HepG2 (cell line): ENCODE data around the gene ITGA2. TPM values are rescaled to one million over a fixed set of nuclear protein-coding genes. Genes with fewer than 3 reads are reported as not detected.

Experiments
- ARNTL ChIP-seq: sonication (generic); formaldehyde crosslinking; IDR thresholded peaks from 2 replicates; pipeline ENCODE4 v1.4.0; 2020; ENCODE audit warnings: mild to moderate bottlenecking, missing genetic modification reagents
- CEBPG ChIP-seq: IDR thresholded peaks from 2 replicates; pipeline ENCODE4 v1.6.1; 2016
- DPF2 ChIP-seq: sonication (generic); formaldehyde crosslinking; IDR thresholded peaks from 2 replicates; pipeline ENCODE4 v1.4.0; 2020; ENCODE audit warnings: mild to moderate bottlenecking, low read depth, missing genetic modification reagents, borderline replicate concordance
- FOXA1 ChIP-seq, 2 experiments: fragments of 450-650 bp in 1 of 2; sonication (generic) in 1 of 2; formaldehyde crosslinking in 1 of 2; IDR thresholded peaks; 2 replicates each; pipeline versions ENCODE4 v1.4.0 to v1.6.1; 2016 to 2020; ENCODE audit warnings: missing genetic modification reagents in 1 of 2
- FOXJ3 ChIP-seq: sonication (generic); formaldehyde crosslinking; IDR thresholded peaks from 2 replicates; pipeline ENCODE4 v1.4.0; 2020; ENCODE audit warnings: missing genetic modification reagents, mild to moderate bottlenecking, borderline replicate concordance
- HMG20A ChIP-seq: IDR thresholded peaks from 2 replicates; pipeline ENCODE4 v1.6.1; 2016; ENCODE audit warnings: borderline replicate concordance
- HNF4A ChIP-seq: sonication (generic); formaldehyde crosslinking; IDR thresholded peaks from 2 replicates; pipeline ENCODE4 v1.4.0; 2020; ENCODE audit warnings: missing genetic modification reagents
- KDM1A ChIP-seq: IDR thresholded peaks from 2 replicates; pipeline ENCODE4 v1.6.1; 2016; ENCODE audit warnings: missing compliant biosample characterization
- MEIS2 ChIP-seq: sonication (generic); formaldehyde crosslinking; IDR thresholded peaks from 2 replicates; pipeline ENCODE4 v1.9.0; 2021; ENCODE audit warnings: mild to moderate bottlenecking, missing genetic modification reagents
- NFIC ChIP-seq: IDR thresholded peaks from 2 replicates; pipeline ENCODE4 v1.6.1; 2012; ENCODE audit warnings: mild to moderate bottlenecking, low read length, inconsistent platforms
- NKX3-1 ChIP-seq: sonication (generic); formaldehyde crosslinking; IDR thresholded peaks from 2 replicates; pipeline ENCODE4 v1.5.0; 2020; ENCODE audit warnings: missing genetic modification reagents
- NR2F2 ChIP-seq: IDR thresholded peaks from 2 replicates; pipeline ENCODE4 v1.6.1; 2012; ENCODE audit warnings: low read depth, inconsistent platforms, borderline replicate concordance
- PITX1 ChIP-seq: sonication (generic); formaldehyde crosslinking; IDR thresholded peaks from 2 replicates; pipeline ENCODE4 v1.5.1; 2020; ENCODE audit warnings: mild to moderate bottlenecking, missing genetic modification reagents
- PLRG1 ChIP-seq: fragments of 450-650 bp; conservative IDR thresholded peaks from 2 replicates; pipeline ENCODE4 v1.6.1; 2016
- POGZ ChIP-seq: sonication (generic); formaldehyde crosslinking; IDR thresholded peaks from 2 replicates; pipeline ENCODE4 v1.4.0; 2020; ENCODE audit warnings: mild to moderate bottlenecking, missing genetic modification reagents
- POLR2A ChIP-seq, 2 experiments: IDR thresholded peaks; 2 replicates each; pipeline ENCODE4 v1.6.1; 2011; ENCODE audit warnings: low read depth in 2 of 2, low read length in 2 of 2, mild to moderate bottlenecking in 1 of 2, moderate library complexity in 1 of 2; ENCODE audit not compliant: insufficient read depth in 1 of 2
- SALL2 ChIP-seq: sonication (generic); formaldehyde crosslinking; IDR thresholded peaks from 2 replicates; pipeline ENCODE4 v1.8.1; 2023; ENCODE audit warnings: mild to moderate bottlenecking, missing genetic modification reagents, inconsistent platforms
- SETDB1 ChIP-seq: sonication (generic); formaldehyde crosslinking; IDR thresholded peaks from 2 replicates; pipeline ENCODE4 v1.5.1; 2020; ENCODE audit warnings: missing genetic modification reagents, mild to moderate bottlenecking, borderline replicate concordance
- ZMAT3 ChIP-seq: sonication (generic); formaldehyde crosslinking; conservative IDR thresholded peaks from 2 replicates; pipeline ENCODE4 v1.7.0; 2021; ENCODE audit warnings: missing genetic modification reagents
- ZMYM3 ChIP-seq: sonication (generic); formaldehyde crosslinking; IDR thresholded peaks from 2 replicates; pipeline ENCODE4 v1.5.1; 2020; ENCODE audit warnings: mild to moderate bottlenecking, missing genetic modification reagents
- ZNF235 ChIP-seq: sonication (generic); formaldehyde crosslinking; IDR thresholded peaks from 2 replicates; pipeline ENCODE4 v1.8.1; 2023; ENCODE audit warnings: mild to moderate bottlenecking, missing genetic modification reagents, borderline replicate concordance
- ZNF331 ChIP-seq: sonication (generic); formaldehyde crosslinking; IDR thresholded peaks from 2 replicates; pipeline ENCODE4 v1.4.0; 2020; ENCODE audit warnings: missing genetic modification reagents
- ZNF501 ChIP-seq: sonication (generic); formaldehyde crosslinking; IDR thresholded peaks from 2 replicates; pipeline ENCODE4 v1.5.1; 2020; ENCODE audit warnings: mild to moderate bottlenecking, moderate library complexity, missing genetic modification reagents
- ZNF644 ChIP-seq: IDR thresholded peaks from 2 replicates; pipeline ENCODE4 v1.6.1; 2016; ENCODE audit warnings: low read depth
- ZNF75D ChIP-seq: sonication (generic); formaldehyde crosslinking; IDR thresholded peaks from 2 replicates; pipeline ENCODE4 v1.8.1; 2023; ENCODE audit warnings: missing genetic modification reagents, mild to moderate bottlenecking, borderline replicate concordance
- ZSCAN25 ChIP-seq: sonication (generic); formaldehyde crosslinking; IDR thresholded peaks from 2 replicates; pipeline ENCODE4 v1.8.0; 2022; ENCODE audit warnings: mild to moderate bottlenecking, missing genetic modification reagents
- polyA plus RNA-seq, 8 experiments: library from polyadenylated mRNA; depleted of rRNA in 3 of 8; stranded (reverse) in 7 of 8; unstranded in 1 of 8; fragments of >200 nt; fragmentation: Illumina TruSeq in 4 of 8; extraction: Trizol in 4 of 8; gene quantifications; 2 replicates each; pipeline versions ENCODE4 v1.2.1 to v1.2.3, GENCODE V29; 2011 to 2016; ENCODE audit warnings: low read depth in 4 of 8, missing spikeins in 1 of 8, mixed read lengths in 1 of 8; ENCODE audit not compliant: insufficient read depth in 1 of 8
- total RNA-seq, 5 experiments: library from RNA; depleted of rRNA; stranded (reverse); fragments of >200 nt; fragmentation: Illumina TruSeq; extraction: Trizol; gene quantifications; 2 replicates each; pipeline ENCODE4 v1.2.3, GENCODE V29; 2016; ENCODE audit warnings: low read depth in 1 of 5
- TF ChIP-seq, protein P1 (sequence below): sonication (generic); formaldehyde crosslinking; IDR thresholded peaks from 2 replicates; pipeline ENCODE4 v1.4.0; 2020; ENCODE audit warnings: mild to moderate bottlenecking, missing genetic modification reagents, borderline replicate concordance
- TF ChIP-seq, protein P2 (sequence below): sonication (generic); formaldehyde crosslinking; IDR thresholded peaks from 2 replicates; pipeline ENCODE4 v1.8.0; 2022; ENCODE audit warnings: missing genetic modification reagents, mild to moderate bottlenecking, moderate library complexity, borderline replicate concordance

The ITGA2 gene
- total and polyA plus RNA-seq, 2 of the 13 experiments (the other 11 are each of a cell fraction or from before 2014, with no cell fraction given) = 15.8 to 58.3 TPM

DNA sequence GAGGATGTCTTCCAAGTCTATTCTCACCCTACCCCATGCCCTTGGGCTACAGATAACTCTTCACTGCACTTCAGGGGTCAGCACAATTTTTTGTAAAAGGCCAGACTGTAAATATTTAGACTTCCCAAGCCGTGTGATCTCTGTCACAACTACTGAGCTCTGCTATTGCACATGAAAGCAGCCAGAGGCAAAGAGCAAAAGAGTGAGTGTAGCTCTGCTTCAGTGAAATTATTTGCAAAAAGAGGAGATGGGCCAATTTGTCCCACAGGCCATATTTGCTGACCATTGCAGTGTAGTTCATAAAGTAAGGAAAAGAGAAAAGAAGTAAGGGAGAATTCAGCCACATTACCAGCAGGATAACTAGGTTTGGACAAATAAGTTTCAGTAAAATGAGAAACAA, 127.4 kb downstream of the ITGA2 start (continued):
- TF ChIP-seq FOXA1 (IDR thresholded peaks at IDR 0.05) (no peak), FOXA1 (CRISPR knock-in tag; IDR thresholded peaks at IDR 0.05) (peak; percentile 33; the same call in 1 of the 2 replicates), POGZ (CRISPR knock-in tag) (peak; percentile 75; the same call in 1 of the 2 replicates), CEBPG (CRISPR knock-in tag) (peak; percentile 56), KDM1A (0 out of 2 replicates have a peak, but pooled peaks have one; percentile 37), ZNF501 (CRISPR knock-in tag) (0 out of 2 replicates have a peak, but pooled peaks have one; percentile 20), HNF4A (CRISPR knock-in tag) (peak; percentile 62), ZNF235 (CRISPR knock-in tag) (no peak), ZMYM3 (peak; percentile 91), ZSCAN25 (CRISPR knock-in tag) (no peak), NKX3-1 (CRISPR knock-in tag) (no peak), PITX1 (CRISPR knock-in tag) (peak; percentile 57; the same call in 1 of the 2 replicates), ZMAT3 (CRISPR knock-in tag) (no peak), ARNTL (no peak), ZNF644 (CRISPR knock-in tag) (0 out of 2 replicates have a peak, but pooled peaks have one; percentile 42), POLR2A (IDR thresholded peaks at IDR 0.05; ENCODE audit: insufficient read depth in 1 of 2, low read depth in 2 of 2, low read length in 2 of 2) (no peak), NR2F2 (peak; percentile 64; the same call in 1 of the 2 replicates), HMG20A (peak; percentile 51; the same call in 1 of the 2 replicates), NFIC (no peak), MEIS2 (CRISPR knock-in tag) (peak; percentile 40; the same call in 1 of the 2 replicates), ZNF75D (CRISPR knock-in tag) (no peak), PLRG1 (no peak), FOXJ3 (CRISPR knock-in tag) (peak; percentile 57; the same call in 1 of the 2 replicates), SETDB1 (peak; percentile 84; the same call in 1 of the 2 replicates), ZNF331 (CRISPR knock-in tag) (peak; percentile 68), SALL2 (CRISPR knock-in tag) (no peak), DPF2 (CRISPR knock-in tag) (0 out of 2 replicates have a peak, but pooled peaks have one; percentile 29)
- TF ChIP-seq, protein P1, sequence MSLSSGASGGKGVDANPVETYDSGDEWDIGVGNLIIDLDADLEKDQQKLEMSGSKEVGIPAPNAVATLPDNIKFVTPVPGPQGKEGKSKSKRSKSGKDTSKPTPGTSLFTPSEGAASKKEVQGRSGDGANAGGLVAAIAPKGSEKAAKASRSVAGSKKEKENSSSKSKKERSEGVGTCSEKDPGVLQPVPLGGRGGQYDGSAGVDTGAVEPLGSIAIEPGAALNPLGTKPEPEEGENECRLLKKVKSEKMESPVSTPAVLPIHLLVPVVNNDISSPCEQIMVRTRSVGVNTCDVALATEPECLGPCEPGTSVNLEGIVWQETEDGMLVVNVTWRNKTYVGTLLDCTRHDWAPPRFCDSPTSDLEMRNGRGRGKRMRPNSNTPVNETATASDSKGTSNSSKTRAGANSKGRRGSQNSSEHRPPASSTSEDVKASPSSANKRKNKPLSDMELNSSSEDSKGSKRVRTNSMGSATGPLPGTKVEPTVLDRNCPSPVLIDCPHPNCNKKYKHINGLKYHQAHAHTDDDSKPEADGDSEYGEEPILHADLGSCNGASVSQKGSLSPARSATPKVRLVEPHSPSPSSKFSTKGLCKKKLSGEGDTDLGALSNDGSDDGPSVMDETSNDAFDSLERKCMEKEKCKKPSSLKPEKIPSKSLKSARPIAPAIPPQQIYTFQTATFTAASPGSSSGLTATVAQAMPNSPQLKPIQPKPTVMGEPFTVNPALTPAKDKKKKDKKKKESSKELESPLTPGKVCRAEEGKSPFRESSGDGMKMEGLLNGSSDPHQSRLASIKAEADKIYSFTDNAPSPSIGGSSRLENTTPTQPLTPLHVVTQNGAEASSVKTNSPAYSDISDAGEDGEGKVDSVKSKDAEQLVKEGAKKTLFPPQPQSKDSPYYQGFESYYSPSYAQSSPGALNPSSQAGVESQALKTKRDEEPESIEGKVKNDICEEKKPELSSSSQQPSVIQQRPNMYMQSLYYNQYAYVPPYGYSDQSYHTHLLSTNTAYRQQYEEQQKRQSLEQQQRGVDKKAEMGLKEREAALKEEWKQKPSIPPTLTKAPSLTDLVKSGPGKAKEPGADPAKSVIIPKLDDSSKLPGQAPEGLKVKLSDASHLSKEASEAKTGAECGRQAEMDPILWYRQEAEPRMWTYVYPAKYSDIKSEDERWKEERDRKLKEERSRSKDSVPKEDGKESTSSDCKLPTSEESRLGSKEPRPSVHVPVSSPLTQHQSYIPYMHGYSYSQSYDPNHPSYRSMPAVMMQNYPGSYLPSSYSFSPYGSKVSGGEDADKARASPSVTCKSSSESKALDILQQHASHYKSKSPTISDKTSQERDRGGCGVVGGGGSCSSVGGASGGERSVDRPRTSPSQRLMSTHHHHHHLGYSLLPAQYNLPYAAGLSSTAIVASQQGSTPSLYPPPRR (CRISPR knock-in tag) = no peak
- TF ChIP-seq, protein P2, sequence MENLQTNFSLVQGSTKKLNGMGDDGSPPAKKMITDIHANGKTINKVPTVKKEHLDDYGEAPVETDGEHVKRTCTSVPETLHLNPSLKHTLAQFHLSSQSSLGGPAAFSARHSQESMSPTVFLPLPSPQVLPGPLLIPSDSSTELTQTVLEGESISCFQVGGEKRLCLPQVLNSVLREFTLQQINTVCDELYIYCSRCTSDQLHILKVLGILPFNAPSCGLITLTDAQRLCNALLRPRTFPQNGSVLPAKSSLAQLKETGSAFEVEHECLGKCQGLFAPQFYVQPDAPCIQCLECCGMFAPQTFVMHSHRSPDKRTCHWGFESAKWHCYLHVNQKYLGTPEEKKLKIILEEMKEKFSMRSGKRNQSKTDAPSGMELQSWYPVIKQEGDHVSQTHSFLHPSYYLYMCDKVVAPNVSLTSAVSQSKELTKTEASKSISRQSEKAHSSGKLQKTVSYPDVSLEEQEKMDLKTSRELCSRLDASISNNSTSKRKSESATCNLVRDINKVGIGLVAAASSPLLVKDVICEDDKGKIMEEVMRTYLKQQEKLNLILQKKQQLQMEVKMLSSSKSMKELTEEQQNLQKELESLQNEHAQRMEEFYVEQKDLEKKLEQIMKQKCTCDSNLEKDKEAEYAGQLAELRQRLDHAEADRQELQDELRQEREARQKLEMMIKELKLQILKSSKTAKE (CRISPR knock-in tag) = peak; percentile 78; the same call in 1 of the 2 replicates
